Stimulated activated naive CD8-positive, alpha-beta T cell treated with anti-CD3 and anti-CD28 coated beads, Interleukin-15, Interleukin-2, amounts not matched to agents 100 ng/mL and 50 ng/mL, for 24 hours (primary cell): Measurements from ENCODE around the gene HOXA3.

Source experiments
- H3K27ac Mint-ChIP-seq: one replicate; pipeline ENCODE4 v1.8.0; 2021; ENCODE audit warnings: mild to moderate bottlenecking, mixed read lengths
- H3K27me3 Mint-ChIP-seq: one replicate; pipeline ENCODE4 v1.8.0; 2021; ENCODE audit warnings: mixed read lengths
- H3K36me3 Mint-ChIP-seq: one replicate; pipeline ENCODE4 v1.8.0; 2021; ENCODE audit warnings: low read depth, mixed read lengths
- H3K4me1 Mint-ChIP-seq: one replicate; pipeline ENCODE4 v1.8.0; 2021; ENCODE audit warnings: low read depth, mixed read lengths
- H3K4me3 Mint-ChIP-seq: one replicate; pipeline ENCODE4 v1.8.0; 2021; ENCODE audit warnings: mild to moderate bottlenecking, mixed read lengths
- H3K9me3 Mint-ChIP-seq: one replicate; pipeline ENCODE4 v1.8.0; 2021; ENCODE audit warnings: mixed read lengths

Gene HOXA3

GRCh38 chr7:27091941-27092818, 60.2 kb downstream of the HOXA3 start:
- Mint-ChIP-seq H3K4me1 (peaks cover 22% of the 10 kb centered on the region), H3K9me3 (peaks cover 2% of the 10 kb centered on the region), H3K27ac (no peak overlapping the region), H3K36me3 (peaks cover 4% of the 10 kb centered on the region), H3K27me3 (peaks cover 86% of the 10 kb centered on the region), H3K4me3 (no peak overlapping the region)

GRCh38 chr7:27091105-27091504, 61.3 kb downstream of the HOXA3 start:
- H3K4me3 Mint-ChIP-seq: no peak overlapping the region
- no peak overlapping the region for H3K27ac Mint-ChIP-seq
- H3K4me1 Mint-ChIP-seq: peaks cover 18% of the 10 kb centered on the region
- peaks cover 87% of the 10 kb centered on the region for H3K27me3 Mint-ChIP-seq
- peaks cover 2% of the 10 kb centered on the region for H3K9me3 Mint-ChIP-seq
- peaks cover 4% of the 10 kb centered on the region for H3K36me3 Mint-ChIP-seq

GRCh38 chr7:27088002-27088922, 64.1 kb downstream of the HOXA3 start:
- Mint-ChIP-seq H3K27ac (no peak overlapping the region), H3K4me3 (no peak overlapping the region), H3K4me1 (peaks cover 4% of the 10 kb centered on the region), H3K36me3 (peaks cover 4% of the 10 kb centered on the region), H3K27me3 (peaks cover 78% of the 10 kb centered on the region), H3K9me3 (peaks cover 2% of the 10 kb centered on the region)

- Mint-ChIP-seq H3K27ac (no peak overlapping the region), H3K9me3 (peaks cover 2% of the 10 kb centered on the region), H3K27me3 (peaks cover 45% of the 10 kb centered on the region), H3K36me3 (peaks cover 4% of the 10 kb centered on the region), H3K4me3 (no peak overlapping the region), H3K4me1 (peaks cover 4% of the 10 kb centered on the region)
These were observed 68.7 kb downstream of the HOXA3 start for GRCh38 chr7:27083646-27084045.

- Mint-ChIP-seq H3K4me1 (no peaks in the 10 kb centered on the region), H3K9me3 (no peaks in the 10 kb centered on the region), H3K27ac (no peak overlapping the region), H3K36me3 (no peaks in the 10 kb centered on the region), H3K27me3 (peaks cover 32% of the 10 kb centered on the region), H3K4me3 (no peak overlapping the region)
These were observed 70.2 kb downstream of the HOXA3 start for GRCh38 chr7:27082171-27082570.

GRCh38 chr7:27080844-27081436, 71.4 kb downstream of the HOXA3 start:
- H3K36me3 Mint-ChIP-seq: no peaks in the 10 kb centered on the region
- no peaks in the 10 kb centered on the region for H3K4me1 Mint-ChIP-seq
- no peak overlapping the region for H3K27ac Mint-ChIP-seq
- peaks cover 30% of the 10 kb centered on the region for H3K27me3 Mint-ChIP-seq
- H3K4me3 Mint-ChIP-seq: no peak overlapping the region
- H3K9me3 Mint-ChIP-seq: no peaks in the 10 kb centered on the region

GRCh38 chr7:27079234-27079975, 73.0 kb downstream of the HOXA3 start:
- Mint-ChIP-seq H3K27ac (no peak overlapping the region), H3K4me3 (no peak overlapping the region), H3K27me3 (peaks cover 24% of the 10 kb centered on the region), H3K9me3 (no peaks in the 10 kb centered on the region), H3K36me3 (no peaks in the 10 kb centered on the region), H3K4me1 (no peaks in the 10 kb centered on the region)

GRCh38 chr7:27078616-27079233, 73.7 kb downstream of the HOXA3 start:
- no peak overlapping the region for H3K4me3 Mint-ChIP-seq
- H3K27me3 Mint-ChIP-seq: peaks cover 21% of the 10 kb centered on the region
- no peaks in the 10 kb centered on the region for H3K36me3 Mint-ChIP-seq
- H3K27ac Mint-ChIP-seq: no peak overlapping the region
- no peaks in the 10 kb centered on the region for H3K9me3 Mint-ChIP-seq
- no peaks in the 10 kb centered on the region for H3K4me1 Mint-ChIP-seq

GRCh38 chr7:27073076-27073475, 79.3 kb downstream of the HOXA3 start:
- H3K27ac Mint-ChIP-seq: no peak overlapping the region
- no peak overlapping the region for H3K4me3 Mint-ChIP-seq
- H3K9me3 Mint-ChIP-seq: no peaks in the 10 kb centered on the region
- H3K4me1 Mint-ChIP-seq: no peaks in the 10 kb centered on the region
- H3K36me3 Mint-ChIP-seq: no peaks in the 10 kb centered on the region
- peaks cover 14% of the 10 kb centered on the region for H3K27me3 Mint-ChIP-seq

GRCh38 chr7:27071622-27072390, 80.6 kb downstream of the HOXA3 start:
- Mint-ChIP-seq H3K4me1 (no peaks in the 10 kb centered on the region), H3K36me3 (no peaks in the 10 kb centered on the region), H3K4me3 (no peak overlapping the region), H3K27ac (no peak overlapping the region), H3K27me3 (peaks cover 14% of the 10 kb centered on the region), H3K9me3 (no peaks in the 10 kb centered on the region)

- H3K9me3 Mint-ChIP-seq: no peaks in the 10 kb centered on the region
- H3K4me3 Mint-ChIP-seq: no peak overlapping the region
- no peaks in the 10 kb centered on the region for H3K36me3 Mint-ChIP-seq
- peaks cover 14% of the 10 kb centered on the region for H3K27me3 Mint-ChIP-seq
- H3K27ac Mint-ChIP-seq: no peak overlapping the region
- no peaks in the 10 kb centered on the region for H3K4me1 Mint-ChIP-seq
These were observed 84.1 kb downstream of the HOXA3 start for GRCh38 chr7:27068259-27068658.

- H3K36me3 Mint-ChIP-seq: no peaks in the 10 kb centered on the region
- peaks cover 4% of the 10 kb centered on the region for H3K27me3 Mint-ChIP-seq
- no peak overlapping the region for H3K27ac Mint-ChIP-seq
- no peaks in the 10 kb centered on the region for H3K4me1 Mint-ChIP-seq
- H3K9me3 Mint-ChIP-seq: no peaks in the 10 kb centered on the region
- no peak overlapping the region for H3K4me3 Mint-ChIP-seq
These were observed 86.2 kb downstream of the HOXA3 start for GRCh38 chr7:27066148-27066547.

- Mint-ChIP-seq H3K4me1 (no peaks in the 10 kb centered on the region), H3K9me3 (no peaks in the 10 kb centered on the region), H3K27me3 (peaks cover 4% of the 10 kb centered on the region), H3K27ac (no peak overlapping the region), H3K4me3 (no peak overlapping the region), H3K36me3 (no peaks in the 10 kb centered on the region)
These were observed 86.7 kb downstream of the HOXA3 start for GRCh38 chr7:27065709-27066108.
